ENCODE measurements around the gene PPP2R5C. TPM values are rescaled to one million over a fixed set of nuclear protein-coding genes. Genes with fewer than 3 reads are reported as not detected.

The PPP2R5C gene
- total RNA-seq, 1 experiment from 2014 or later: 96.1 TPM

DNA sequence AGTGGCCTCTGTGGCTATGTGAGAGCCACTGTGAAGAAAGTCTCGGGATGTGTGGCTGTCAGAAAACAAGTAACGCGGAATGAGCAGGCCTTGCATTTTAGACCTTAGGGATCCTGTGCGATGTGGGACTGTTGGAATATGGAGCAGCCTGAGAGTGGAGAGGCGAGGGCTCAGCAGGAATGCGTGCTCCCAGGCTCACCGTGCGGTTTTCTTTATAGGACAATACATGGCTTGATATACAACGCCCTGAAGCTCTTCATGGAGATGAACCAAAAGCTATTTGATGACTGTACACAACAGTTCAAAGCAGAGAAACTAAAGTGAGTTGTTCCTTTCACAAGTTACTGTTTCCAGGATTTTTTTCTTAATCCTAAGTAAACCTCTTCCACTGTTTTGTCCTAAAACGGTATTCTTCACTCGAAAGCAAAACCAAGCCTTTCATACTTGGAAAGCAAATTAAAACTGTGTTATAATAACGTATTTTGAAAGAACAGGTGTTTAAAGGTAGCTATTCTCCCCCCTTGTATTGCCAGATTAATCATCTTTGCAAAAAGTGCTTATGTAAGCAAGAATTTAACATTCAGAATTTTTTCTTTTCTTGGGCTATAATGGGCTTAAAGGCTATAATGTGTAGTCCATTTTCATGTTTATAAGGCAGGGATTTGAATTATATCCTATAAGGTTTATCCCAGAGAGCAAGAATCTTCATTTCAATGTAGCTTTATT lies 148.0 kb downstream of the PPP2R5C start:
- DNase-seq (no peak), ATAC-seq (no peak)
- Histone ChIP-seq H3K36me3 (ENCODE audit: low read depth, low read length) (peaks cover 19% of the 10 kb centered on the region), H2AFZ (ENCODE audit: low read length) (no peak overlapping the region), H3K9me2 (replicated peaks; ENCODE audit: low read length) (no peaks in the 10 kb centered on the region), H3K4me1 (ENCODE audit: insufficient read depth, low read length) (no peaks in the 10 kb centered on the region), H3K79me2 (ENCODE audit: low read length) (no peaks in the 10 kb centered on the region), H3K9ac (ENCODE audit: low read length) (no peak overlapping the region), H3K9me3 (ENCODE audit: low read length) (no peaks in the 10 kb centered on the region), H3K27me3 (ENCODE audit: low read length) (no peaks in the 10 kb centered on the region), H3K4me3 (ENCODE audit: low read length) (no peak overlapping the region), H4K20me1 (ENCODE audit: low read length) (no peaks in the 10 kb centered on the region), H3K4me2 (ENCODE audit: low read length) (no peak overlapping the region), H3F3A (ENCODE audit: low read length, unreplicated experiment) (no peaks in the 10 kb centered on the region), H3K27ac (ENCODE audit: low read length) (no peak overlapping the region)
- no TSS peak for BruUV-seq (replicated peaks)
- TF ChIP-seq EZH2 (IDR thresholded peaks at IDR 0.05; ENCODE audit: low read length, unreplicated experiment): no peak
- TF ChIP-seq EZH2phosphoT487 (IDR thresholded peaks at IDR 0.05; ENCODE audit: borderline replicate concordance, low read length): no peak
- TF ChIP-seq CTCF (conservative IDR thresholded peaks at IDR 0.05; ENCODE audit: low read depth, low read length): no peak
- ChIA-PET POLR2A (ENCODE audit: unreplicated experiment) (no interaction called here), CTCF (interaction anchor here (0.6 kb wide), 1 partner anchor 283 kb away, joined by 3 read pairs; no protein-coding TSS in a partner anchor)
- intact Hi-C loops (cut with micrococcal nuclease): no loop called here

- no peaks in the 10 kb centered on the region for H4K20me1 ChIP-seq (ENCODE audit: low read length)
- H3K36me3 ChIP-seq (ENCODE audit: low read depth, low read length): peaks cover 13% of the 10 kb centered on the region; the same call in 1 of the 2 replicates
- H3K27ac ChIP-seq (ENCODE audit: low read length): no peak overlapping the region
- no peak for TF ChIP-seq CTCF (conservative IDR thresholded peaks at IDR 0.05; ENCODE audit: low read depth, low read length)
- TF ChIP-seq EZH2 (IDR thresholded peaks at IDR 0.05; ENCODE audit: low read length, unreplicated experiment): no peak
- no peak for TF ChIP-seq EZH2phosphoT487 (IDR thresholded peaks at IDR 0.05; ENCODE audit: borderline replicate concordance, low read length)
- no TSS peak for BruUV-seq (replicated peaks)
- ATAC-seq (no peak), DNase-seq (no peak)
- H3K9ac ChIP-seq (ENCODE audit: low read length): no peak overlapping the region
- no peaks in the 10 kb centered on the region for H3K27me3 ChIP-seq (ENCODE audit: low read length)
- intact Hi-C loops (cut with micrococcal nuclease): no loop called here
- H3K4me3 ChIP-seq (ENCODE audit: low read length): no peak overlapping the region
- H2AFZ ChIP-seq (ENCODE audit: low read length): no peak overlapping the region
- POLR2A ChIA-PET (ENCODE audit: unreplicated experiment): no interaction called here
- H3K9me2 ChIP-seq (replicated peaks; ENCODE audit: low read length): no peaks in the 10 kb centered on the region
- H3K9me3 ChIP-seq (ENCODE audit: low read length): no peaks in the 10 kb centered on the region
- no peaks in the 10 kb centered on the region for H3K79me2 ChIP-seq (ENCODE audit: low read length)
- no peak overlapping the region for H3K4me2 ChIP-seq (ENCODE audit: low read length)
- CTCF ChIA-PET: no interaction called here
- H3K4me1 ChIP-seq (ENCODE audit: insufficient read depth, low read length): no peaks in the 10 kb centered on the region
- H3F3A ChIP-seq (ENCODE audit: low read length, unreplicated experiment): no peaks in the 10 kb centered on the region
These were observed 151.3 kb downstream of the PPP2R5C start for GRCh38 chr14:101912841-101913240.

DNA sequence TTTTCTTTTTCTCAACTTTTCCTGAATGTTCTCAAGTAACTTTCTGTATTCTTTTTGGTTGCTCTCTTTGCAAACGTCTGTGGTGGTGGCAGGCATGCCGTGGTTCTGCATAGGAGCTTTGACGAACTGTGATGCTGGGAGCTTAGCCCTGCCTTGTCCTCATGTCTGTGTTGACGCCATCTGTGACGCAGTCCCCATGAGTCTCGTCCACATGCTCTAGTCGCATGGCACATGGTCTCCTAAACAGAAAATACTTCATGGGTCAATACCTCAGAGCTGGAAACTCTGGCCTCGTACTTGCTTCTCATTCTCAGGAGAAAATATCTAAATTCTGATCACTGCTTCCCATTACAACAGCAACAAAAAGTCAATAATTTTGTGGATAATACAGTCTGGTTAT lies 152.6 kb downstream of the PPP2R5C start:
- H2AFZ ChIP-seq (ENCODE audit: low read length): no peak overlapping the region
- H4K20me1 ChIP-seq (ENCODE audit: low read length): no peaks in the 10 kb centered on the region
- no peaks in the 10 kb centered on the region for H3F3A ChIP-seq (ENCODE audit: low read length, unreplicated experiment)
- H3K9me3 ChIP-seq (ENCODE audit: low read length): no peaks in the 10 kb centered on the region
- H3K36me3 ChIP-seq (ENCODE audit: low read depth, low read length): peaks cover 10% of the 10 kb centered on the region; the same call in 1 of the 2 replicates
- no peak for DNase-seq
- ChIA-PET POLR2A (ENCODE audit: unreplicated experiment) (no interaction called here), CTCF (no interaction called here)
- intact Hi-C loops (cut with micrococcal nuclease): no loop called here
- H3K9ac ChIP-seq (ENCODE audit: low read length): no peak overlapping the region
- BruUV-seq (replicated peaks): no TSS peak
- ATAC-seq: no peak
- H3K79me2 ChIP-seq (ENCODE audit: low read length): no peaks in the 10 kb centered on the region
- no peaks in the 10 kb centered on the region for H3K27me3 ChIP-seq (ENCODE audit: low read length)
- H3K9me2 ChIP-seq (replicated peaks; ENCODE audit: low read length): no peaks in the 10 kb centered on the region
- TF ChIP-seq EZH2 (IDR thresholded peaks at IDR 0.05; ENCODE audit: low read length, unreplicated experiment) (no peak), CTCF (conservative IDR thresholded peaks at IDR 0.05; ENCODE audit: low read depth, low read length) (no peak), EZH2phosphoT487 (IDR thresholded peaks at IDR 0.05; ENCODE audit: borderline replicate concordance, low read length) (no peak)
- H3K4me2 ChIP-seq (ENCODE audit: low read length): no peak overlapping the region
- H3K4me1 ChIP-seq (ENCODE audit: insufficient read depth, low read length): no peaks in the 10 kb centered on the region
- H3K27ac ChIP-seq (ENCODE audit: low read length): no peak overlapping the region
- no peak overlapping the region for H3K4me3 ChIP-seq (ENCODE audit: low read length)
